Liver (tissue), 9 donors: ENCODE measurements around the gene FEZ2. TPM values are rescaled to one million over a fixed set of nuclear protein-coding genes. Genes with fewer than 3 reads are reported as not detected.

Experiments used
- DNase-seq: peaks from one replicate; pipeline ENCODE4 v3.0.0-alpha.2; 2017; ENCODE audit warnings: low spot score
- H3K27ac ChIP-seq, 2 donors: one replicate each; pipeline ENCODE4 v1.7.0; 2013; ENCODE audit warnings: inconsistent platforms in 2 of 2, low read length in 2 of 2, control low read depth in 1 of 2, low read depth in 1 of 2, mild to moderate bottlenecking in 1 of 2
- H3K27me3 ChIP-seq, 4 donors: one replicate each; pipeline versions ENCODE4 v1.6.1 to v1.7.0; 2013; ENCODE audit warnings: low read length in 3 of 4, inconsistent platforms in 1 of 4, mild to moderate bottlenecking in 1 of 4, moderate library complexity in 1 of 4; ENCODE audit not compliant: control insufficient read depth in 4 of 4, insufficient read depth in 4 of 4
- H3K36me3 ChIP-seq, 4 donors: one replicate each; pipeline versions ENCODE4 v1.6.1 to v1.7.0; 2013; ENCODE audit warnings: low read length in 3 of 4, mild to moderate bottlenecking in 3 of 4, low read depth in 1 of 4, moderate library complexity in 1 of 4; ENCODE audit not compliant: control insufficient read depth in 4 of 4, insufficient read depth in 3 of 4
- H3K4me1 ChIP-seq, 4 donors: one replicate each; pipeline versions ENCODE4 v1.6.1 to v1.7.0; 2013; ENCODE audit warnings: low read length in 3 of 4, mild to moderate bottlenecking in 3 of 4, moderate library complexity in 1 of 4; ENCODE audit not compliant: control insufficient read depth in 4 of 4, insufficient read depth in 4 of 4
- H3K4me3 ChIP-seq, 3 donors: one replicate each; pipeline versions ENCODE4 v1.6.1 to v1.7.0; 2013; ENCODE audit warnings: low read length in 3 of 3, control low read depth in 1 of 3, low read depth in 1 of 3, mild to moderate bottlenecking in 1 of 3
- H3K9ac ChIP-seq, 2 donors: one replicate each; pipeline ENCODE4 v1.7.0; 2013; ENCODE audit warnings: low read length in 2 of 2, mild to moderate bottlenecking in 2 of 2, moderate library complexity in 2 of 2, control low read depth in 1 of 2, low read depth in 1 of 2
- H3K9me3 ChIP-seq, 4 donors: one replicate each; pipeline versions ENCODE4 v1.6.1 to v1.7.0; 2013; ENCODE audit warnings: low read length in 3 of 4; ENCODE audit not compliant: control insufficient read depth in 4 of 4
- ATF3 ChIP-seq: IDR thresholded peaks from 2 replicates; pipeline ENCODE4 v1.6.1; 2016; ENCODE audit warnings: antibody characterized with exemption
- CTCF ChIP-seq: fragments of 150-350 bp; IDR thresholded peaks from 2 replicates; pipeline ENCODE4 v1.5.1; 2017; ENCODE audit warnings: improper control_type of control experiment, low read depth, low read length; ENCODE audit not compliant: missing input control
- EGR1 ChIP-seq, 2 donors: IDR thresholded peaks; 2 replicates each; pipeline ENCODE4 v1.6.1; 2016 to 2018; ENCODE audit warnings: antibody characterized with exemption in 2 of 2, low read depth in 2 of 2
- GABPA ChIP-seq, 2 donors: IDR thresholded peaks in 1 of 2; conservative IDR thresholded peaks in 1 of 2; 2 replicates each; pipeline ENCODE4 v1.6.1; 2016; ENCODE audit warnings: antibody characterized with exemption in 2 of 2, mild to moderate bottlenecking in 1 of 2, moderate library complexity in 1 of 2
- HNF4A ChIP-seq, 2 donors: conservative IDR thresholded peaks; 2 replicates each; pipeline ENCODE4 v1.6.1; 2016; ENCODE audit warnings: antibody characterized with exemption in 2 of 2, mild to moderate bottlenecking in 2 of 2
- HNF4G ChIP-seq: IDR thresholded peaks from 2 replicates; pipeline ENCODE4 v1.6.1; 2016; ENCODE audit warnings: antibody characterized with exemption
- JUND ChIP-seq, 2 donors: IDR thresholded peaks; 2 replicates each; pipeline ENCODE4 v1.6.1; 2016; ENCODE audit warnings: antibody characterized with exemption in 2 of 2
- MAX ChIP-seq: IDR thresholded peaks from 2 replicates; pipeline ENCODE4 v1.6.1; 2016; ENCODE audit warnings: antibody characterized with exemption
- NR2F2 ChIP-seq: IDR thresholded peaks from 2 replicates; pipeline ENCODE4 v1.6.1; 2016; ENCODE audit warnings: antibody characterized with exemption
- RAD21 ChIP-seq, 2 donors: IDR thresholded peaks; 2 replicates each; pipeline ENCODE4 v1.6.1; 2016; ENCODE audit warnings: antibody characterized with exemption in 2 of 2, mild to moderate bottlenecking in 2 of 2
- REST ChIP-seq: IDR thresholded peaks from 2 replicates; pipeline ENCODE4 v1.6.1; 2016; ENCODE audit warnings: antibody characterized with exemption, mild to moderate bottlenecking
- RXRA ChIP-seq, 2 donors: IDR thresholded peaks; 2 replicates each; pipeline ENCODE4 v1.6.1; 2017 to 2018; ENCODE audit warnings: antibody characterized with exemption in 2 of 2, mild to moderate bottlenecking in 1 of 2
- SP1 ChIP-seq: IDR thresholded peaks from 2 replicates; pipeline ENCODE4 v1.6.1; 2018; ENCODE audit warnings: antibody characterized with exemption, mild to moderate bottlenecking
- ZBTB33 ChIP-seq: IDR thresholded peaks from 2 replicates; pipeline ENCODE4 v1.6.1; 2016; ENCODE audit warnings: antibody characterized with exemption
- WGBS: extraction: QIAGEN DNeasy Blood & Tissue Kit; methylation state at CpG from one replicate; pipeline ENCODE4 v1.1.7; 2013; 5-methylcytosine and 5-hydroxymethylcytosine counted together
- polyA plus RNA-seq, 2 donors: library from polyadenylated mRNA; stranded (reverse) in 1 of 2; unstranded in 1 of 2; fragments of 200-250 nt in 1 of 2; fragments of >200 nt in 1 of 2; fragmentation: Nextera tagmentation in 1 of 2; extraction: Ambion mirVana in 1 of 2; gene quantifications; one replicate each; pipeline versions ENCODE4 v1.2.1 to v1.2.3, GENCODE V29; 2013 to 2015
- total RNA-seq, 2 donors: library from RNA; depleted of rRNA; stranded (reverse); fragments of >200 nt; gene quantifications; one replicate each; pipeline ENCODE4 v1.2.3, GENCODE V29; 2014
- donor health status: healthy.
- donor health status: healthy.
- donor health status: healthy.
- donor health status: healthy.
- donor health status: healthy.

The FEZ2 gene
- total and polyA plus RNA-seq, 4 donors = 11.9 to 16.1 (median 14.1) TPM

- no peak for TF ChIP-seq MAX
- TF ChIP-seq RAD21 (IDR thresholded peaks at IDR 0.05) = no peak
- TF ChIP-seq GABPA (IDR thresholded peaks at IDR 0.05 in 1 of 2, conservative IDR thresholded peaks at IDR 0.05 in 1 of 2) = no peak
- no peak for TF ChIP-seq EGR1 (IDR thresholded peaks at IDR 0.05; ENCODE audit: low read depth in 2 of 2)
- TF ChIP-seq ATF3 = no peak
- TF ChIP-seq HNF4G = no peak
- no peak for TF ChIP-seq HNF4A (conservative IDR thresholded peaks at IDR 0.05)
- no peak for TF ChIP-seq SP1
Observed at GRCh38 chr2:36538335-36538734, 59.6 kb downstream of the FEZ2 start (continued).

- no peak overlapping the region for H3K27ac ChIP-seq
- H3K9ac ChIP-seq = no peak overlapping the region
- H3K9me3 ChIP-seq = no peaks in the 10 kb centered on the region
- no peak for DNase-seq
- no peaks in the 10 kb centered on the region for H3K4me1 ChIP-seq
- H3K4me3 ChIP-seq = no peak overlapping the region
- peaks cover 0 to 2% (median 0%) of the 10 kb centered on the region in 4 donors for H3K36me3 ChIP-seq
- no peak for TF ChIP-seq JUND (IDR thresholded peaks at IDR 0.05)
- no peak for TF ChIP-seq REST
- no peak for TF ChIP-seq NR2F2
- TF ChIP-seq RXRA (IDR thresholded peaks at IDR 0.05) = no peak
- no peak for TF ChIP-seq ZBTB33
- TF ChIP-seq CTCF = no peak
- no peaks in the 10 kb centered on the region for H3K27me3 ChIP-seq
- 68% methylated on average over 3 of the region's 3 CpGs for WGBS
Observed at GRCh38 chr2:36536776-36537175, 61.2 kb downstream of the FEZ2 start.
